Measurements from ENCODE around the gene CEP55.

DNA sequence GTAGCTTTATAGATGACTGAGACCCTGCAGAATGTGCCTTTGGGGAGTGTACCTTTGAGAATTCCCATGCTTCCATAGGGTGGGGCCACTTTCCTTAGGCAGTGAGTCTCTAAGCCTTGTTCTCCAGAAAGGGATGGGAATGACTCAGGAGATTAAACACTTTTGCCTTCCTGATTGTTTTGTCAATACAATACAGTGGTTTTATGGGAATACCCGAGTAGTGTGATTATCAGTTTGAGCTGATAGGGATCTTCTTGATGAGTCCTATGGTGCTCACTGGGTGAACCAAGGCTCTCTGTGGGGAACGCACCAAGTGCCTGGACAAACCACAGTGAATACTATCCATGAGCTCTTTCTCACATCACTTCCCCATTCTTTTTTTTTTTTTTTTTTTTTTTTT, 20.5 kb upstream of the CEP55 start:
- TF ChIP-seq, protein P1, sequence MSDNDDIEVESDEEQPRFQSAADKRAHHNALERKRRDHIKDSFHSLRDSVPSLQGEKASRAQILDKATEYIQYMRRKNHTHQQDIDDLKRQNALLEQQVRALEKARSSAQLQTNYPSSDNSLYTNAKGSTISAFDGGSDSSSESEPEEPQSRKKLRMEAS (IDR thresholded peaks at IDR 0.05) = peak; percentile 88
- TF ChIP-seq, protein P2, sequence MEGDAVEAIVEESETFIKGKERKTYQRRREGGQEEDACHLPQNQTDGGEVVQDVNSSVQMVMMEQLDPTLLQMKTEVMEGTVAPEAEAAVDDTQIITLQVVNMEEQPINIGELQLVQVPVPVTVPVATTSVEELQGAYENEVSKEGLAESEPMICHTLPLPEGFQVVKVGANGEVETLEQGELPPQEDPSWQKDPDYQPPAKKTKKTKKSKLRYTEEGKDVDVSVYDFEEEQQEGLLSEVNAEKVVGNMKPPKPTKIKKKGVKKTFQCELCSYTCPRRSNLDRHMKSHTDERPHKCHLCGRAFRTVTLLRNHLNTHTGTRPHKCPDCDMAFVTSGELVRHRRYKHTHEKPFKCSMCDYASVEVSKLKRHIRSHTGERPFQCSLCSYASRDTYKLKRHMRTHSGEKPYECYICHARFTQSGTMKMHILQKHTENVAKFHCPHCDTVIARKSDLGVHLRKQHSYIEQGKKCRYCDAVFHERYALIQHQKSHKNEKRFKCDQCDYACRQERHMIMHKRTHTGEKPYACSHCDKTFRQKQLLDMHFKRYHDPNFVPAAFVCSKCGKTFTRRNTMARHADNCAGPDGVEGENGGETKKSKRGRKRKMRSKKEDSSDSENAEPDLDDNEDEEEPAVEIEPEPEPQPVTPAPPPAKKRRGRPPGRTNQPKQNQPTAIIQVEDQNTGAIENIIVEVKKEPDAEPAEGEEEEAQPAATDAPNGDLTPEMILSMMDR (IDR thresholded peaks at IDR 0.05) = no peak
- TF ChIP-seq RAD21 (conservative IDR thresholded peaks at IDR 0.05 in 1 of 2, IDR thresholded peaks at IDR 0.05 in 1 of 2) (peak; percentile 37 to 41; a peak in 4 of 5 replicates), CBX8 (IDR thresholded peaks at IDR 0.05) (no peak), CEBPB (IDR thresholded peaks at IDR 0.05) (peak in 1 of 2 experiments; percentile 71; a peak in 1 of 4 replicates), POLR2A (IDR thresholded peaks at IDR 0.05; ENCODE audit: low read length) (no peak), EHMT2 (IDR thresholded peaks at IDR 0.05; ENCODE audit: low read depth) (no peak), RFX5 (IDR thresholded peaks at IDR 0.05) (no peak), BHLHE40 (IDR thresholded peaks at IDR 0.05; ENCODE audit: low read depth, low read length) (no peak), RCOR1 (IDR thresholded peaks at IDR 0.05; ENCODE audit: low read depth, low read length) (no peak)
- TF ChIP-seq, protein P3, sequence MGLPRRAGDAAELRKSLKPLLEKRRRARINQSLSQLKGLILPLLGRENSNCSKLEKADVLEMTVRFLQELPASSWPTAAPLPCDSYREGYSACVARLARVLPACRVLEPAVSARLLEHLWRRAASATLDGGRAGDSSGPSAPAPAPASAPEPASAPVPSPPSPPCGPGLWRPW (IDR thresholded peaks at IDR 0.05) = no peak
- TF ChIP-seq, protein P4, sequence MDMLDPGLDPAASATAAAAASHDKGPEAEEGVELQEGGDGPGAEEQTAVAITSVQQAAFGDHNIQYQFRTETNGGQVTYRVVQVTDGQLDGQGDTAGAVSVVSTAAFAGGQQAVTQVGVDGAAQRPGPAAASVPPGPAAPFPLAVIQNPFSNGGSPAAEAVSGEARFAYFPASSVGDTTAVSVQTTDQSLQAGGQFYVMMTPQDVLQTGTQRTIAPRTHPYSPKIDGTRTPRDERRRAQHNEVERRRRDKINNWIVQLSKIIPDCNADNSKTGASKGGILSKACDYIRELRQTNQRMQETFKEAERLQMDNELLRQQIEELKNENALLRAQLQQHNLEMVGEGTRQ (IDR thresholded peaks at IDR 0.05) = no peak
